ENCODE measurements around the gene KIFBP. TPM values are rescaled to one million over a fixed set of nuclear protein-coding genes. Genes with fewer than 3 reads are reported as not detected.

KIFBP gene
- total and polyA plus RNA-seq, 2 of the 13 experiments (the other 11 are each of a cell fraction or from before 2014, with no cell fraction given): 13.0 to 21.9 TPM

GRCh38 chr10:69061305-69062161, 72.9 kb downstream of the KIFBP start (continued):
- TF ChIP-seq HMGXB3 (CRISPR knock-in tag; IDR thresholded peaks at IDR 0.05; ENCODE audit: borderline replicate concordance) (no peak), ZNF737 (CRISPR knock-in tag; IDR thresholded peaks at IDR 0.05; ENCODE audit: borderline replicate concordance) (no peak), ZNF280B (CRISPR knock-in tag; IDR thresholded peaks at IDR 0.05; ENCODE audit: borderline replicate concordance) (no peak), SIX4 (CRISPR knock-in tag; IDR thresholded peaks at IDR 0.05) (no peak), ZNF143 (CRISPR knock-in tag; IDR thresholded peaks at IDR 0.05) (no peak), SNAPC4 (CRISPR knock-in tag; IDR thresholded peaks at IDR 0.05) (no peak), PAF1 (CRISPR knock-in tag; IDR thresholded peaks at IDR 0.05) (no peak), ZNF142 (CRISPR knock-in tag; IDR thresholded peaks at IDR 0.05) (no peak), GPN1 (CRISPR knock-in tag; IDR thresholded peaks at IDR 0.05; ENCODE audit: borderline replicate concordance) (no peak), SETDB1 (CRISPR knock-in tag; IDR thresholded peaks at IDR 0.05; ENCODE audit: borderline replicate concordance) (no peak)
